Stimulated activated CD8-positive, alpha-beta memory T cell treated with anti-CD3 and anti-CD28 coated beads, Interleukin-4, amount 100 ng/mL, for 1 hour (primary cell): ENCODE data around the gene CDC34.
A peak's percentile ranks its signal among the peaks of the same experiment; 100 is the strongest.

ENCODE experiments used
- DNase-seq, 2 donors: peaks; one replicate each; pipeline ENCODE4 v3.0.0-alpha.2; 2020; ENCODE audit warnings: low read depth in 2 of 2, low spot score in 1 of 2

CDC34 gene

GRCh38 chr19:519449-519865, 12.1 kb upstream of the CDC34 start:
- no peak for DNase-seq

- no peak for DNase-seq
Observed at GRCh38 chr19:522726-523125, 8.8 kb upstream of the CDC34 start.

- no peak for DNase-seq
Observed at GRCh38 chr19:524062-524674, 7.4 kb upstream of the CDC34 start.

- no peak for DNase-seq
Observed at GRCh38 chr19:525029-525428, 6.5 kb upstream of the CDC34 start.

- no peak for DNase-seq
Observed at GRCh38 chr19:525857-526419, 5.6 kb upstream of the CDC34 start.

- no peak for DNase-seq
Observed at GRCh38 chr19:530134-531008, 1.2 kb upstream of the CDC34 start.

- peak; percentile 47 to 78 for DNase-seq
Observed at GRCh38 chr19:531009-531752, 379 bp upstream of the CDC34 start.

- DNase-seq, result no peak
Observed at GRCh38 chr19:532561-533363, 1.2 kb downstream of the CDC34 start.

GRCh38 chr19:533364-534058, 2.0 kb downstream of the CDC34 start:
- no peak for DNase-seq

GRCh38 chr19:534088-534487, 2.5 kb downstream of the CDC34 start:
- no peak for DNase-seq

GRCh38 chr19:535017-535835, 3.7 kb downstream of the CDC34 start:
- no peak for DNase-seq

GRCh38 chr19:536031-536880, 4.7 kb downstream of the CDC34 start:
- no peak for DNase-seq

- DNase-seq, result no peak
Observed at GRCh38 chr19:536881-537404, 5.4 kb downstream of the CDC34 start.

GRCh38 chr19:538641-539428, 7.3 kb downstream of the CDC34 start:
- no peak for DNase-seq

- no peak for DNase-seq
Observed at GRCh38 chr19:539429-540030, 8.0 kb downstream of the CDC34 start.

- no peak for DNase-seq
Observed at GRCh38 chr19:540867-541637, 9.5 kb downstream of the CDC34 start.
